Measurements from ENCODE around the gene KCNQ2. TPM values are rescaled to one million over a fixed set of nuclear protein-coding genes. Genes with fewer than 3 reads are reported as not detected.

Gene KCNQ2
- polyA plus RNA-seq, 5 donors, result 7.9 to 25.2 (median 12.4) TPM

GRCh38 chr20:63418617-63419016 lies 53.8 kb downstream of the KCNQ2 start:
- DNase-seq, result no peak

- DNase-seq, result no peak
Observed at GRCh38 chr20:63417738-63418120, 54.7 kb downstream of the KCNQ2 start.

- no peak for DNase-seq
Observed at GRCh38 chr20:63417097-63417737, 55.2 kb downstream of the KCNQ2 start.

GRCh38 chr20:63416631-63417030 lies 55.8 kb downstream of the KCNQ2 start:
- DNase-seq, result no peak

GRCh38 chr20:63415647-63416391 lies 56.6 kb downstream of the KCNQ2 start:
- no peak for DNase-seq

- no peak for DNase-seq
Observed at GRCh38 chr20:63414720-63415430, 57.6 kb downstream of the KCNQ2 start.

- DNase-seq, result no peak
Observed at GRCh38 chr20:63413963-63414684, 58.3 kb downstream of the KCNQ2 start.

GRCh38 chr20:63413323-63413722 lies 59.1 kb downstream of the KCNQ2 start:
- no peak for DNase-seq

GRCh38 chr20:63412889-63413288 lies 59.6 kb downstream of the KCNQ2 start:
- DNase-seq, result no peak

GRCh38 chr20:63411898-63412631 lies 60.4 kb downstream of the KCNQ2 start:
- DNase-seq, result no peak

GRCh38 chr20:63411151-63411897 lies 61.1 kb downstream of the KCNQ2 start:
- no peak for DNase-seq

- no peak for DNase-seq
Observed at GRCh38 chr20:63409834-63410435, 62.5 kb downstream of the KCNQ2 start.

- DNase-seq, result no peak
Observed at GRCh38 chr20:63409066-63409833, 63.2 kb downstream of the KCNQ2 start.

- no peak for DNase-seq
Observed at GRCh38 chr20:63408684-63409046, 63.8 kb downstream of the KCNQ2 start.

GRCh38 chr20:63407928-63408683 lies 64.3 kb downstream of the KCNQ2 start:
- DNase-seq, result no peak

- no peak for DNase-seq
Observed at GRCh38 chr20:63406617-63407245, 65.7 kb downstream of the KCNQ2 start.

GRCh38 chr20:63406011-63406410 lies 66.4 kb downstream of the KCNQ2 start:
- DNase-seq, result no peak

GRCh38 chr20:63405102-63405730 lies 67.2 kb downstream of the KCNQ2 start:
- DNase-seq, result no peak

Measured in right lung (tissue), 5 donors.